ENCODE results near the gene GPD2.

The GPD2 gene

GRCh38 chr2:156532989-156533388, 96.8 kb downstream of the GPD2 start:
- DNase-seq (ENCODE audit: low read depth), result no peak

GRCh38 chr2:156536534-156536933, 100.4 kb downstream of the GPD2 start:
- DNase-seq (ENCODE audit: low read depth), result no peak

- DNase-seq (ENCODE audit: low read depth), result no peak
Measured at GRCh38 chr2:156537141-156537540, 101.0 kb downstream of the GPD2 start.

- DNase-seq (ENCODE audit: low read depth), result no peak
Measured at GRCh38 chr2:156538083-156538504, 101.9 kb downstream of the GPD2 start.

GRCh38 chr2:156539086-156539860, 103.1 kb downstream of the GPD2 start:
- DNase-seq (ENCODE audit: low read depth), result no peak

- no peak for DNase-seq (ENCODE audit: low read depth)
Measured at GRCh38 chr2:156540706-156541105, 104.5 kb downstream of the GPD2 start.

- DNase-seq (ENCODE audit: low read depth), result no peak
Measured at GRCh38 chr2:156541229-156541628, 105.0 kb downstream of the GPD2 start.

- DNase-seq (ENCODE audit: low read depth), result no peak
Measured at GRCh38 chr2:156541706-156542105, 105.5 kb downstream of the GPD2 start.

GRCh38 chr2:156548413-156548812, 112.2 kb downstream of the GPD2 start:
- DNase-seq (ENCODE audit: low read depth), result no peak

- DNase-seq (ENCODE audit: low read depth), result no peak
Measured at GRCh38 chr2:156553714-156554442, 117.7 kb downstream of the GPD2 start.

- DNase-seq (ENCODE audit: low read depth), result no peak
Measured at GRCh38 chr2:156561326-156561725, 125.1 kb downstream of the GPD2 start.

- no peak for DNase-seq (ENCODE audit: low read depth)
Measured at GRCh38 chr2:156562124-156562523, 125.9 kb downstream of the GPD2 start.

- no peak for DNase-seq (ENCODE audit: low read depth)
Measured at GRCh38 chr2:156563994-156564753, 128.0 kb downstream of the GPD2 start.

- no peak for DNase-seq (ENCODE audit: low read depth)
Measured at GRCh38 chr2:156565066-156565710, 129.0 kb downstream of the GPD2 start.

GRCh38 chr2:156573710-156574109, 137.5 kb downstream of the GPD2 start:
- no peak for DNase-seq (ENCODE audit: low read depth)

GRCh38 chr2:156574112-156574511, 137.9 kb downstream of the GPD2 start:
- no peak for DNase-seq (ENCODE audit: low read depth)

GRCh38 chr2:156576005-156576404, 139.8 kb downstream of the GPD2 start:
- no peak for DNase-seq (ENCODE audit: low read depth)

GRCh38 chr2:156580501-156580900, 144.3 kb downstream of the GPD2 start:
- DNase-seq (ENCODE audit: low read depth), result no peak

- DNase-seq (ENCODE audit: low read depth), result no peak
Measured at GRCh38 chr2:156581280-156581679, 145.1 kb downstream of the GPD2 start.

- no peak for DNase-seq (ENCODE audit: low read depth)
Measured at GRCh38 chr2:156585457-156585856, 149.3 kb downstream of the GPD2 start.

GRCh38 chr2:156586621-156587020, 150.4 kb downstream of the GPD2 start:
- no peak for DNase-seq (ENCODE audit: low read depth)

GRCh38 chr2:156589381-156590079, 153.4 kb downstream of the GPD2 start:
- no peak for DNase-seq (ENCODE audit: low read depth)
